Measurements from ENCODE around the gene TFAP2E.

GRCh38 chr1:35629051-35629450 is 55.9 kb downstream of the TFAP2E start:
- TF ChIP-seq CTCF (IDR thresholded peaks at IDR 0.05; ENCODE audit: low read depth, low read length, missing input control): no peak
- TF ChIP-seq ATF3 (IDR thresholded peaks at IDR 0.05): no peak
- no peak for TF ChIP-seq SP1 (IDR thresholded peaks at IDR 0.05)
- TF ChIP-seq MAX (IDR thresholded peaks at IDR 0.05): no peak
- TF ChIP-seq TAF1 (conservative IDR thresholded peaks at IDR 0.05): no peak
- no peak for TF ChIP-seq JUND (IDR thresholded peaks at IDR 0.05)
- no peak for TF ChIP-seq YY1 (IDR thresholded peaks at IDR 0.05)
- TF ChIP-seq RAD21 (IDR thresholded peaks at IDR 0.05): no peak
- no peak for TF ChIP-seq ZBTB33 (IDR thresholded peaks at IDR 0.05)
- TF ChIP-seq FOXA1 (IDR thresholded peaks at IDR 0.05): peak; percentile 23
- no peak for TF ChIP-seq RXRA (IDR thresholded peaks at IDR 0.05)
- no peak for TF ChIP-seq GABPA (IDR thresholded peaks at IDR 0.05 in 1 of 2, conservative IDR thresholded peaks at IDR 0.05 in 1 of 2)
